ENCODE results near the gene ERG28.

DNA sequence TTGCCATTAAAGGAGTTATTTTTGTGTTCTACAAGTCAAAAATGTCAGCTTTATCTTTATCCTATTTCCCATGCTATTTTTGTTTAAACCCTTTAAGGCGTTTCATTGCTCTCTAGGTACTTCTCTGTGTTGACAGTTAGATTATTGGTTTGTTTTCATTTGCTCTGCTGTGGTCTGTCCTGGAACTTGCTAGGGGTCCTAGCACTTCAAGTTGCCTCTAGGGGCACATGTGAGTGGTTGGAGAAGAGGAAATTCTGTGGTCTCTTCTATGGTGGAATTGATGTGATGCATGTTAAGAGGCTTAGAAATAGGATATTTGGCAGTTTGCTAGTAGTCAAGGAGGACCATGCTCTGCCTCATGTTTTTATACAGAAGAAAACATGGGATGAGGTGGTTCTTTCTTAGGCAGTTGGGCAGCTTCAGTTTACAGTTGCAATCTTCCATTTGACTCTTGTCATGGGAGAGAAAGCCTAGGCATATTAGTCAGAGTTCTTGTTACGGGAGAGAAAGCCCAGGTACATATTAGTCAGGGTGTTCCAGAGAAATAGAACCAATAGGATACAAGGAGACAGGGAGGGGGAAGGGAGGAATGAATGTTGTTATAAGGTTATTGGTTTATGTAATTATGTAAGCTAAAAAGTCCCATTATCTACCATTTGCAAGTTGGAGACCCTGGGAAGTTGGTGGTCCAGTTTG, 14.7 kb upstream of the ERG28 start:
- no peak for TF ChIP-seq CTCF (IDR thresholded peaks at IDR 0.05; ENCODE audit: extremely low read depth in 1 of 2, insufficient read depth in 1 of 2, low read depth in 1 of 2, low read length in 2 of 2)
- TF ChIP-seq MAX (IDR thresholded peaks at IDR 0.05; ENCODE audit: insufficient read depth, insufficient read length) = no peak
- no peak for TF ChIP-seq POLR2AphosphoS5 (IDR thresholded peaks at IDR 0.05; ENCODE audit: insufficient read depth, low read depth, low read length)
- TF ChIP-seq POLR2A (IDR thresholded peaks at IDR 0.05; ENCODE audit: low read depth, low read length) = no peak
- TF ChIP-seq EZH2 (IDR thresholded peaks at IDR 0.05; ENCODE audit: borderline replicate concordance, low read depth, low read length, severe bottlenecking) = no peak
- no peak for TF ChIP-seq MYC (IDR thresholded peaks at IDR 0.05; ENCODE audit: low read depth, low read length)
- no peak for TF ChIP-seq JUN (IDR thresholded peaks at IDR 0.05; ENCODE audit: borderline replicate concordance, insufficient read depth, insufficient read length, low read depth)
- TF ChIP-seq GATA2 (IDR thresholded peaks at IDR 0.05; ENCODE audit: insufficient read depth, insufficient read length, low read depth, low read length) = no peak
